Adrenal gland (tissue), 5 donors: ENCODE results near the gene MAN2A2.

ENCODE experiments used
- CTCF ChIP-seq, 6 experiments: fragments of 450-650 bp in 4 of 6; fragments of 200-600 bp in 2 of 6; sonication (generic) in 1 of 6; IDR thresholded peaks; 1 replicate in 5 of 6; 2 replicates in 1 of 6; pipeline versions ENCODE4 v1.5.1 to v1.8.0; 2016 to 2021; ENCODE audit warnings: antibody characterized with exemption in 6 of 6, mild to moderate bottlenecking in 2 of 6, moderate library complexity in 1 of 6
- POLR2A ChIP-seq, 2 donors: fragments of 450-650 bp; IDR thresholded peaks; one replicate each; pipeline ENCODE4 v1.6.1; 2017; ENCODE audit warnings: antibody characterized with exemption in 2 of 2, mild to moderate bottlenecking in 2 of 2, moderate library complexity in 1 of 2
- donor health status: DM: no; HTN: no; CAD: no.

GRCh38 chr15:90872486-90873184, 30.5 kb upstream of the MAN2A2 start:
- TF ChIP-seq CTCF (IDR thresholded peaks at IDR 0.05) (no peak), POLR2A (IDR thresholded peaks at IDR 0.05) (peak in 1 of 2 donors; percentile 51)
